Mucosa of stomach (tissue), 1 donor: ENCODE results near the gene OR8D1.

Source experiments
- H3K27me3 ChIP-seq: one replicate; pipeline ENCODE4 v1.7.0; 2013; ENCODE audit warnings: mild to moderate bottlenecking, low read length; ENCODE audit not compliant: control insufficient read depth, insufficient read depth
- H3K36me3 ChIP-seq: one replicate; pipeline ENCODE4 v1.7.0; 2013; ENCODE audit warnings: low read length; ENCODE audit not compliant: control insufficient read depth, insufficient read depth
- H3K4me1 ChIP-seq: one replicate; pipeline ENCODE4 v1.7.0; 2013; ENCODE audit warnings: mild to moderate bottlenecking, low read length; ENCODE audit not compliant: control insufficient read depth, insufficient read depth
- H3K4me3 ChIP-seq: one replicate; pipeline ENCODE4 v1.7.0; 2013; ENCODE audit warnings: low read length
- H3K9ac ChIP-seq: one replicate; pipeline ENCODE4 v1.7.0; 2013; ENCODE audit warnings: mild to moderate bottlenecking, low read length, moderate library complexity
- H3K9me3 ChIP-seq: one replicate; pipeline ENCODE4 v1.7.0; 2013; ENCODE audit warnings: mild to moderate bottlenecking, low read length, moderate library complexity; ENCODE audit not compliant: control insufficient read depth
- donor health status: Pancreatic carcinoma.

Gene OR8D1

DNA sequence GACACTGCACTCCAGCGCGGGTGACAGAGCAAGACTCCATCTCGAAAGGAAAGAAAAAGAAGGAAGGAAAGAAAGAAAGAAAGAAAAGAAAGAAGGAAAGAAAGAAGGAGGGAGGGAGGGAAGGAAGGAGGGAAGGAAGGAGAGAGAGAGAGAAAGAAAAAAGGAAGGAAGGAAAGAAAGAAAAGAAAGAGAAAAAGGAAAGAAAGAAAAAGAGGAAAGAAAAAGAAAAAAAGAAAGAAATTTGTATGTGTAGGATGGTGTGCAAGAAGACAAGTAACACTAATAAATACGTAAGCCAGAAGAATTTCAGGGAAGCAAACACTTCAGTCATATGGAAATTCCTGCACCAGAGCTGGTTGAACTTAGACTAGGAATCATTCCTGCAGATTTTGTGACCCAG lies 618 bp downstream of the OR8D1 start:
- Histone ChIP-seq H3K27me3 (no peaks in the 10 kb centered on the region), H3K36me3 (no peaks in the 10 kb centered on the region), H3K9ac (no peak overlapping the region), H3K4me3 (no peak overlapping the region), H3K9me3 (no peaks in the 10 kb centered on the region), H3K4me1 (no peaks in the 10 kb centered on the region)

DNA sequence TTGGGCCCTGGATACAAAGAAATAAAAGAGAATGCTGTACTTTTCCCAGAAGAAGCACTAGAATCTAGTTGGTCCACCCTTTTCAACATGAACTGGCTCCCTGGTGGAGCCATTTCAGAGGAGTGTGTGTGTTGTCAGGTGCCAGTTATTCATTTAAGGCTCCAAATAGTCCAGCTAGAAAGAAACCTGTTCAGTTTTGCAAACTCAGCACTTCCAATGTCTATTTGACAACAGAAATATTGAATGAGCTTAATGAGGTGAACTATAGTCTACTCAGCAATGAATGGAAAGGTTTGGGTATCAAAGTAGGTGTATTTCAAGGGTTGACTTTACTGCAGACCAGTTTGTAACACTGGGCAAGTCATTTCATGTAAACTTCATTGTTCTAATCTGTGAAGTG lies 2.1 kb downstream of the OR8D1 start:
- H3K4me1 ChIP-seq = no peaks in the 10 kb centered on the region
- no peaks in the 10 kb centered on the region for H3K36me3 ChIP-seq
- H3K9ac ChIP-seq = no peak overlapping the region
- no peaks in the 10 kb centered on the region for H3K9me3 ChIP-seq
- H3K27me3 ChIP-seq = no peaks in the 10 kb centered on the region
- no peak overlapping the region for H3K4me3 ChIP-seq

DNA sequence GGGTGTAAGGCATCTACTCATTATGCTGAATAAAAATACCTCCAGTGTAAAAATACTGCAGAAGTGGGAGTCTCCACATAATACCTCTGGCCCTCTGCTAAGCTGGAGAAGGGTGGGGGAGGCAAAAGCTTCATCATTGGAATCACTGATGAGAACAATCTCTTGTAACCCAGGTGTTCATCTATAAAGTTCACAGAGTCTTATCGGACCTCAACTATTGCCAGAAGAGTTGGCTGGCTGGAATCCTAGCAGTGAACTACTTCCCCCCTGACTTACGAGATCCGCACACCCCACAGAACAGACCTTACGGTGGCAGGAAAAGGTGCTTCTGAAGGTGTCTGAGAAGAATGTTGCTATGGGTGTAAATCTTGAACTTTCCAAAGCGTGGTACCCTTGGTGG lies 2.5 kb downstream of the OR8D1 start:
- H3K4me3 ChIP-seq = no peak overlapping the region
- H3K9me3 ChIP-seq = no peaks in the 10 kb centered on the region
- H3K9ac ChIP-seq = no peak overlapping the region
- H3K36me3 ChIP-seq = no peaks in the 10 kb centered on the region
- no peaks in the 10 kb centered on the region for H3K4me1 ChIP-seq
- no peaks in the 10 kb centered on the region for H3K27me3 ChIP-seq

- H3K9me3 ChIP-seq = no peaks in the 10 kb centered on the region
- no peaks in the 10 kb centered on the region for H3K36me3 ChIP-seq
- H3K9ac ChIP-seq = no peak overlapping the region
- H3K27me3 ChIP-seq = no peaks in the 10 kb centered on the region
- no peak overlapping the region for H3K4me3 ChIP-seq
- H3K4me1 ChIP-seq = no peaks in the 10 kb centered on the region
Measured at GRCh38 chr11:124310721-124311120, 3.0 kb downstream of the OR8D1 start.

DNA sequence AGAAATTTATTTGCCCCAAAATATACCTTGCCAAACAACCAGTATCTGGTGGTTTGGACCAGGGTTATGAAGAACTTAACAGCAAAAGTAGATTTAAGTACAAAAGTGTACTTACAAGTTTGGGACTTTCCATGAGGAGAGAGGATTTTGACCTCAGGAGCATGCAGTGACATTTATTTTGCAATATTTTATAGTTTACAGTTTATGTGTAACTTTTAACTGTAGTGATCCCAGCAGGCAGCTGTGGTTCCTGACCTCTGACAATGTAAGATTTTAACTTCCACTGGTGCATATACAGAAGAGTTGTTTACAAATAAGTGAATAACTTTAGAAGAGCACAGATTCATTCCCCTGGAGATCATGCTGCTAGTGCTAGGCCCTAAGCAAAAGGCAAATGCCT lies 6.7 kb downstream of the OR8D1 start:
- no peaks in the 10 kb centered on the region for H3K27me3 ChIP-seq
- no peaks in the 10 kb centered on the region for H3K36me3 ChIP-seq
- H3K4me1 ChIP-seq = no peaks in the 10 kb centered on the region
- no peak overlapping the region for H3K9ac ChIP-seq
- no peak overlapping the region for H3K4me3 ChIP-seq
- no peaks in the 10 kb centered on the region for H3K9me3 ChIP-seq

DNA sequence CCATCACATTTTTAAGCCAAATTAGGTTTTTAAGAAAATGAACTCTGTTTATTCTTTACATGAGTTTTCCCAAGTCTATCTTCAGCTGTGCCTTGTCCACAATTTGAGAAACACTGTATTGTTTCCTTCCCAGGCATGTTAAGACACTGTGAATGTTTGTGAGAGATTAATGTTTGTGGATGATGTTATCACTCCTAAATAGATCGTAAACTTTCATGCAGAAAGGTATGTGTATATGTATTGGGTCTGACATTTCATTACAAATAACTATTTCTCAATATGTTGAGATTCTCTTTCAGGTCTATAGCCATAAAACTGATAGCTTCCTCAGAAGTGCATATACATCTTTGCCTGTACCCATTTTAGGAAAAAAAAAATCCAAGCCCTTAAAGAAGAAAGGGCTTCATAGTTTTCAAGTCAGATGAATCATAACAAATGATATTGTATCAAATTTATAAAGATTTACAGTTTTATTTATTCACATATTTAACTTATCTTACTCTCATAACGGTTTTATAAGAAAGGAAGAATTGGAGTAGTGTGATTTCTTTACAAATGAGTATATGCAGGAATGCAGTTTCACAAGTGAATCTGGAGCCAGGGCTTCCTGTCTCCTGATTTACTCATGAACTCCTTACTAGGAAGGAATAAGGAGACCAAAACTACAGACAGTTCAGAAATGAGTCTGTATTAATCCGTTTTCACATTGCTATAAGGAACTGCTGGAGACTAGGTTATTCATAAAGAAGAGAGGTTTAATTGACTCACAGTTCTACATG lies 11.2 kb downstream of the OR8D1 start:
- H3K4me1 ChIP-seq = no peaks in the 10 kb centered on the region
- H3K36me3 ChIP-seq = no peaks in the 10 kb centered on the region
- H3K27me3 ChIP-seq = no peaks in the 10 kb centered on the region
- H3K4me3 ChIP-seq = no peak overlapping the region
- no peaks in the 10 kb centered on the region for H3K9me3 ChIP-seq
- H3K9ac ChIP-seq = no peak overlapping the region

DNA sequence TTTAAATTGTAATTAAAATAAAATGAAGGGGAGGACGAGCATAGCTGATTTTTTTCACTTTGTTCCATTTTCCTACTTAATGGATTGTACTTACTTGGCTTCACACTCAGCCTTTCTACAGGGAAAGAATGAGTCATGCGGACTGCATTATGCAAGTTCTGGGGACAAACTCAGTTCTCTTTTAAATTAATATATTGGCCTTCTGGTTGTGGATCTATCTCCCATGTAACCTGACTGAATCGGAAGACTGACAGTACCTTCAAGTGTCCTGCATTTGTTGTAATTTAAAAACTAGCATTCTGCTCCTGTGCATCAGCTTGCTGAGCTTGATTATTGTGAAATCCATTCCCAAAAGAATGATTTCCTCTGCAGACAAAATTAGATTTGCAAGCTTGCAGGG lies 12.2 kb downstream of the OR8D1 start:
- H3K27me3 ChIP-seq = no peaks in the 10 kb centered on the region
- H3K4me1 ChIP-seq = no peaks in the 10 kb centered on the region
- H3K36me3 ChIP-seq = no peaks in the 10 kb centered on the region
- no peak overlapping the region for H3K4me3 ChIP-seq
- H3K9ac ChIP-seq = no peak overlapping the region
- no peaks in the 10 kb centered on the region for H3K9me3 ChIP-seq

DNA sequence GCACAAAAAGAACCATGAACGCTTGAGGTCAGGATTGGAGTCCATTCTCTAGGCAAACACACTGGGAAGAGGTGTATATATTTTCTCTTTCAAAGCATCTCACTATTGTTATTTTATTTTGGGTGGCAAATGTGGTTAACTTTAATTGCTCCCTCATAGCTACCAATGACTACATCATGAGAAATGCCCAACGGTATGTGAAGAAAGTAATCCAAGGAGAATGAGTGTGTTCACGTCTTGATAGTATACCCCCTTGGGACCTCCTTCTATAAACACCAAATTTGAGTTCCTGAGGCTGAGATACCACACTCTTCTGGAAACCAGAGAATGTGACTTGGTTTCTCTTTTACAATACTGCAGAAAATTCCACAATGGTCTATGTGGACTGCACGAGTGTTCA lies 15.8 kb downstream of the OR8D1 start:
- no peaks in the 10 kb centered on the region for H3K36me3 ChIP-seq
- no peak overlapping the region for H3K4me3 ChIP-seq
- no peaks in the 10 kb centered on the region for H3K9me3 ChIP-seq
- H3K27me3 ChIP-seq = no peaks in the 10 kb centered on the region
- no peaks in the 10 kb centered on the region for H3K4me1 ChIP-seq
- no peak overlapping the region for H3K9ac ChIP-seq

- Histone ChIP-seq H3K9ac (no peak overlapping the region), H3K9me3 (no peaks in the 10 kb centered on the region), H3K4me1 (no peaks in the 10 kb centered on the region), H3K36me3 (no peaks in the 10 kb centered on the region), H3K27me3 (no peaks in the 10 kb centered on the region), H3K4me3 (no peak overlapping the region)
Measured at GRCh38 chr11:124296016-124296415, 17.7 kb downstream of the OR8D1 start.

- no peaks in the 10 kb centered on the region for H3K9me3 ChIP-seq
- no peaks in the 10 kb centered on the region for H3K4me1 ChIP-seq
- no peak overlapping the region for H3K9ac ChIP-seq
- no peaks in the 10 kb centered on the region for H3K27me3 ChIP-seq
- no peak overlapping the region for H3K4me3 ChIP-seq
- H3K36me3 ChIP-seq = no peaks in the 10 kb centered on the region
Measured at GRCh38 chr11:124294687-124295086, 19.1 kb downstream of the OR8D1 start.

GRCh38 chr11:124285610-124286344 lies 28.0 kb downstream of the OR8D1 start:
- Histone ChIP-seq H3K27me3 (no peaks in the 10 kb centered on the region), H3K4me1 (no peaks in the 10 kb centered on the region), H3K36me3 (no peaks in the 10 kb centered on the region), H3K9me3 (no peaks in the 10 kb centered on the region), H3K9ac (no peak overlapping the region), H3K4me3 (no peak overlapping the region)

- no peaks in the 10 kb centered on the region for H3K27me3 ChIP-seq
- no peaks in the 10 kb centered on the region for H3K9me3 ChIP-seq
- H3K4me1 ChIP-seq = no peaks in the 10 kb centered on the region
- H3K36me3 ChIP-seq = no peaks in the 10 kb centered on the region
- no peak overlapping the region for H3K9ac ChIP-seq
- no peak overlapping the region for H3K4me3 ChIP-seq
Measured at GRCh38 chr11:124278261-124278660, 35.5 kb downstream of the OR8D1 start.
